Measurements from ENCODE around the gene TMEM203.
A peak's percentile ranks its signal among the peaks of the same experiment; 100 is the strongest.

The TMEM203 gene

GRCh38 chr9:137236936-137237421, 31.5 kb upstream of the TMEM203 start:
- CTCF ChIA-PET: interaction anchor here (0.6 to 8.1 kb wide), 59 partner anchors 8 to 450 kb away, joined by 3 to 139 read pairs (median 4); partner anchors contain the start of genes CYSRT1, DPP7, EXD3 and LRRC26
- no peak for TF ChIP-seq CTCF (IDR thresholded peaks at IDR 0.05; ENCODE audit: insufficient read depth, low read length, missing control alignments)
- no peak overlapping the region for H3K4me3 ChIP-seq (ENCODE audit: low read depth, low read length)
- POLR2A ChIA-PET: interaction anchor here (1.0 kb wide), 1 partner anchor 14 kb away, joined by 3 read pairs; no protein-coding TSS in a partner anchor
- no peak for DNase-seq (ENCODE audit: low read depth, low spot score)

GRCh38 chr9:137236238-137236935, 30.9 kb upstream of the TMEM203 start:
- no peak for DNase-seq (ENCODE audit: low read depth, low spot score)
- TF ChIP-seq CTCF (IDR thresholded peaks at IDR 0.05; ENCODE audit: insufficient read depth, low read length, missing control alignments): peak; percentile 98
- ChIA-PET POLR2A (interaction anchor here (1.0 kb wide), 1 partner anchor 13 kb away, joined by 3 read pairs; no protein-coding TSS in a partner anchor), CTCF (interaction anchor here (0.6 to 8.1 kb wide), 59 partner anchors 9 to 449 kb away, joined by 3 to 139 read pairs (median 4); partner anchors contain the start of genes CYSRT1, DPP7, EXD3 and LRRC26)
- H3K4me3 ChIP-seq (ENCODE audit: low read depth, low read length): no peak overlapping the region

GRCh38 chr9:137235424-137236237, 30.2 kb upstream of the TMEM203 start:
- no peak for DNase-seq (ENCODE audit: low read depth, low spot score)
- TF ChIP-seq CTCF (IDR thresholded peaks at IDR 0.05; ENCODE audit: insufficient read depth, low read length, missing control alignments): no peak
- H3K4me3 ChIP-seq (ENCODE audit: low read depth, low read length): no peak overlapping the region
- ChIA-PET POLR2A (interaction anchor here (1.0 kb wide), 1 partner anchor 12 kb away, joined by 3 read pairs; no protein-coding TSS in a partner anchor), CTCF (interaction anchor here (0.6 to 8.1 kb wide), 30 partner anchors 10 to 447 kb away, joined by 3 to 139 read pairs (median 6); partner anchors contain the start of genes CYSRT1, DPP7, MAN1B1 and NDOR1)

- DNase-seq (ENCODE audit: low read depth, low spot score): no peak
- ChIA-PET CTCF (interaction anchor here (0.7 to 8.1 kb wide), 5 partner anchors 10 to 58 kb away, joined by 3 to 139 read pairs (median 4); partner anchors contain the start of genes CYSRT1, NDOR1, RNF208 and RNF224), POLR2A (interaction anchor here (1.0 kb wide), 1 partner anchor 12 kb away, joined by 3 read pairs; no protein-coding TSS in a partner anchor)
- H3K4me3 ChIP-seq (ENCODE audit: low read depth, low read length): no peak overlapping the region
- no peak for TF ChIP-seq CTCF (IDR thresholded peaks at IDR 0.05; ENCODE audit: insufficient read depth, low read length, missing control alignments)
Observed at GRCh38 chr9:137234758-137235423, 29.4 kb upstream of the TMEM203 start.

- no peak overlapping the region for H3K4me3 ChIP-seq (ENCODE audit: low read depth, low read length)
- DNase-seq (ENCODE audit: low read depth, low spot score): no peak
- CTCF ChIA-PET: interaction anchor here (1.0 to 8.1 kb wide), 3 partner anchors 9 to 57 kb away, joined by 3 to 139 read pairs (median 6); partner anchors contain the start of genes CYSRT1, RNF208 and RNF224
- no peak for TF ChIP-seq CTCF (IDR thresholded peaks at IDR 0.05; ENCODE audit: insufficient read depth, low read length, missing control alignments)
- POLR2A ChIA-PET: interaction anchor here (1.0 kb wide), 1 partner anchor 11 kb away, joined by 3 read pairs; no protein-coding TSS in a partner anchor
Observed at GRCh38 chr9:137234055-137234697, 28.7 kb upstream of the TMEM203 start.
